Measurements from ENCODE around the gene ACSL6. TPM values are rescaled to one million over a fixed set of nuclear protein-coding genes. Genes with fewer than 3 reads are reported as not detected.
A peak's percentile ranks its signal among the peaks of the same experiment; 100 is the strongest.

Gene ACSL6, protein sequence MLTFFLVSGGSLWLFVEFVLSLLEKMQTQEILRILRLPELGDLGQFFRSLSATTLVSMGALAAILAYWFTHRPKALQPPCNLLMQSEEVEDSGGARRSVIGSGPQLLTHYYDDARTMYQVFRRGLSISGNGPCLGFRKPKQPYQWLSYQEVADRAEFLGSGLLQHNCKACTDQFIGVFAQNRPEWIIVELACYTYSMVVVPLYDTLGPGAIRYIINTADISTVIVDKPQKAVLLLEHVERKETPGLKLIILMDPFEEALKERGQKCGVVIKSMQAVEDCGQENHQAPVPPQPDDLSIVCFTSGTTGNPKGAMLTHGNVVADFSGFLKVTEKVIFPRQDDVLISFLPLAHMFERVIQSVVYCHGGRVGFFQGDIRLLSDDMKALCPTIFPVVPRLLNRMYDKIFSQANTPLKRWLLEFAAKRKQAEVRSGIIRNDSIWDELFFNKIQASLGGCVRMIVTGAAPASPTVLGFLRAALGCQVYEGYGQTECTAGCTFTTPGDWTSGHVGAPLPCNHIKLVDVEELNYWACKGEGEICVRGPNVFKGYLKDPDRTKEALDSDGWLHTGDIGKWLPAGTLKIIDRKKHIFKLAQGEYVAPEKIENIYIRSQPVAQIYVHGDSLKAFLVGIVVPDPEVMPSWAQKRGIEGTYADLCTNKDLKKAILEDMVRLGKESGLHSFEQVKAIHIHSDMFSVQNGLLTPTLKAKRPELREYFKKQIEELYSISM
- total RNA-seq, result 1.4 TPM
- polyA plus RNA-seq (ENCODE audit: insufficient read depth, low read depth, low replicate concordance), result 2.1 TPM
- long read RNA-seq, donor 1, result 0 reads
- long read RNA-seq, donor 2, result 0 reads
- long read RNA-seq, donor 3, result 0 reads
- long read RNA-seq, donor 4, result 0 reads
- long read RNA-seq, donor 5, result 0 reads
- long read RNA-seq, donor 6, result 0 reads
- long read RNA-seq, donor 7, partial matches to known transcripts, result 0 of 1 reads
- long read RNA-seq, donor 7, other reads (novel, unspliced or antisense), result 1 of 1 reads
- long read RNA-seq, donor 8, result 0 reads
- long read RNA-seq, donor 9, result 0 reads
- long read RNA-seq, donor 10, result 0 reads

DNA sequence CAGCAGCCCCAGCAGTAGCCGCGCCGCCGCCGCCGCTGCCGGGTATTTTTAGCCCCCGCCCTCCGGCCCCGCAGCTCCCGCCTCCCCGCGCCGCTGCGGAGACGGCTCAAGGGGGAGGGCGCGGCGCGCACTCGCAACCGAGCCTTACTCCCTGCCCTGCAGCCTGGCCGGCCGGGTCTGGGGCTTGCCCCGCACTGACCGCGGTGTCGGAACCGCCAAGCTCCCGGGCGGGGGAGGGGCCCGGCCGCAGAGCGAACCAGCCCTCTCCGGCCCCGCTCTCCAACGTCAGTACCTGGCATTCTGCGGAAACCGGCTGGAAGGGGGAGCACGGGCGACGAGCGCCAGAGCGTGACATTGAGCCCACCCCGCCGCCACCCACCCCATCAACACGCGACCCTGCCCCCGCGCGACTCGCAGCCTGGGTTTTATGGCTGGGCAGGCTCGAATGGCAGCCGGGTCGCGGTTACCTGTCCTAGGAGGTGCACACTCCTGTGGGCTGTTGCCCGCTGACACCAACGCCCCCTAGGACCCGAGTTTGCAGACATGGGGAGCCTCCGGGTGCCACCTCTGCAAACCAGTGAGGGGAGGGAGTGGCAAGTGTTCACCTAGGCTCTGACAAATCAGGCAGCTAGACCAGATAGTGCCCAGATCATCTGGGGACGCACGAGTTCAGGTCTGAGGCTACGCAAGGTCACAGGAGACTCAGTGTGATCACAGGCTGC lies at the start of gene ACSL6:
ACSL6 (minus strand) TSS at position 37 of the 722 bp plus-strand sequence. CDS start 105 bp downstream, outside the sequence.
- TF ChIP-seq, protein P1, sequence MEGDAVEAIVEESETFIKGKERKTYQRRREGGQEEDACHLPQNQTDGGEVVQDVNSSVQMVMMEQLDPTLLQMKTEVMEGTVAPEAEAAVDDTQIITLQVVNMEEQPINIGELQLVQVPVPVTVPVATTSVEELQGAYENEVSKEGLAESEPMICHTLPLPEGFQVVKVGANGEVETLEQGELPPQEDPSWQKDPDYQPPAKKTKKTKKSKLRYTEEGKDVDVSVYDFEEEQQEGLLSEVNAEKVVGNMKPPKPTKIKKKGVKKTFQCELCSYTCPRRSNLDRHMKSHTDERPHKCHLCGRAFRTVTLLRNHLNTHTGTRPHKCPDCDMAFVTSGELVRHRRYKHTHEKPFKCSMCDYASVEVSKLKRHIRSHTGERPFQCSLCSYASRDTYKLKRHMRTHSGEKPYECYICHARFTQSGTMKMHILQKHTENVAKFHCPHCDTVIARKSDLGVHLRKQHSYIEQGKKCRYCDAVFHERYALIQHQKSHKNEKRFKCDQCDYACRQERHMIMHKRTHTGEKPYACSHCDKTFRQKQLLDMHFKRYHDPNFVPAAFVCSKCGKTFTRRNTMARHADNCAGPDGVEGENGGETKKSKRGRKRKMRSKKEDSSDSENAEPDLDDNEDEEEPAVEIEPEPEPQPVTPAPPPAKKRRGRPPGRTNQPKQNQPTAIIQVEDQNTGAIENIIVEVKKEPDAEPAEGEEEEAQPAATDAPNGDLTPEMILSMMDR (IDR thresholded peaks at IDR 0.05; ENCODE audit: borderline replicate concordance, extremely low read depth, insufficient read depth), result no peak
- Histone ChIP-seq H3K9ac (ENCODE audit: low read length in 3 of 3) (no peak within 1 kb of the TSS), H3K4me1 (ENCODE audit: control insufficient read depth in 2 of 3, insufficient read depth in 2 of 3, low read depth in 1 of 3, low read length in 3 of 3) (peaks cover 0 to 5% (median 0%) of the 10 kb centered on the region in 3 donors), H3K36me3 (ENCODE audit: control insufficient read depth in 2 of 3, insufficient read depth in 3 of 3, low read length in 3 of 3) (no peaks in the 10 kb centered on the region), H3K4me3 (ENCODE audit: low read length in 3 of 3) (peak within 1 kb of the TSS in 2 of 3 donors; percentile 7 to 43), H3K27me3 (ENCODE audit: control insufficient read depth, insufficient read depth, low read length) (peaks cover 5% of the 10 kb centered on the region), H3K27ac (ENCODE audit: low read depth in 2 of 2, low read length in 2 of 2) (no peak within 1 kb of the TSS), H3K9me3 (ENCODE audit: control insufficient read depth in 2 of 3, insufficient read depth in 1 of 3, low read length in 3 of 3) (no peaks in the 10 kb centered on the region)
- no peak for FAIRE-seq
- intact Hi-C loops (cut with DNase I), result no loop called here
- peak; percentile 26 to 81 (median 42) for DNase-seq

DNA sequence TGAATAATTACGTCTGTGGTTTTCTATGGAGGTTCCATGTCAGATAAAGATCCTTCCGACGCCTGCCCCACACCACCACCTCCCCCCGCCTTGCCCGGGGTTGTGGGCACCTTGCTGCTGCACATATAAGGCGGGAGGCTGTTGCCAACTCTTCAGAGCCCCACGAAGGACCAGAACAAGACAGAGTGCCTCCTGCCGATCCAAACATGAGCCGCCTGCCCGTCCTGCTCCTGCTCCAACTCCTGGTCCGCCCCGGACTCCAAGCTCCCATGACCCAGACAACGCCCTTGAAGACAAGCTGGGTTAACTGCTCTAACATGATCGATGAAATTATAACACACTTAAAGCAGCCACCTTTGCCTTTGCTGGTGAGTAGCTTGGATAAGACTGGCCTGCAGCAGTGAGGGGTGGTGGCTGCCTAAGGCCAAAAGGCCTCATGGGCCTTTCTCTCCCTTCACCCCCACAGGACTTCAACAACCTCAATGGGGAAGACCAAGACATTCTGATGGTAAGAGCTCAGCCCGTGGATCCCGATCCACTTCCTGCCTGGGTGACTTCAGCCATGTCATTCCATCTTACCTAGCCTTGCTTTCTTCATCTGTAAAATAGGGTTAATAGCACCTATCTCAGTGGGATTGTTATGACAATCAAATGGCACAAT lies 49.2 kb upstream of the ACSL6 start, which contains the start of gene IL3:
IL3 (plus strand) TSS at position 155 of the 661 bp plus-strand sequence; CDS start at position 207, 52 bp downstream.
- Histone ChIP-seq H3K9ac (ENCODE audit: low read length in 3 of 3) (no peak within 1 kb of the TSS), H3K27ac (ENCODE audit: low read depth in 2 of 2, low read length in 2 of 2) (no peak within 1 kb of the TSS), H3K9me3 (ENCODE audit: control insufficient read depth in 2 of 3, insufficient read depth in 1 of 3, low read length in 3 of 3) (no peaks in the 10 kb centered on the region), H3K36me3 (ENCODE audit: control insufficient read depth in 2 of 3, insufficient read depth in 3 of 3, low read length in 3 of 3) (no peaks in the 10 kb centered on the region), H3K4me3 (ENCODE audit: low read length in 3 of 3) (no peak within 1 kb of the TSS), H3K4me1 (ENCODE audit: control insufficient read depth in 2 of 3, insufficient read depth in 2 of 3, low read depth in 1 of 3, low read length in 3 of 3) (no peaks in the 10 kb centered on the region), H3K27me3 (ENCODE audit: control insufficient read depth, insufficient read depth, low read length) (no peaks in the 10 kb centered on the region)
- FAIRE-seq, result no peak
- peak in 2 of 5 donors; percentile 13 to 41 for DNase-seq
- TF ChIP-seq, protein P1 (IDR thresholded peaks at IDR 0.05; ENCODE audit: borderline replicate concordance, extremely low read depth, insufficient read depth), result no peak
- intact Hi-C loops (cut with DNase I), result no loop called here
